NK-92 (cell line): Measurements from ENCODE around the gene SLC17A9.

Experiments
- DNase-seq: peaks from one replicate; lab custom pipeline; 2025; ENCODE audit not compliant: unreplicated experiment; lab: John Stamatoyannopoulos, UW

The SLC17A9 gene, protein sequence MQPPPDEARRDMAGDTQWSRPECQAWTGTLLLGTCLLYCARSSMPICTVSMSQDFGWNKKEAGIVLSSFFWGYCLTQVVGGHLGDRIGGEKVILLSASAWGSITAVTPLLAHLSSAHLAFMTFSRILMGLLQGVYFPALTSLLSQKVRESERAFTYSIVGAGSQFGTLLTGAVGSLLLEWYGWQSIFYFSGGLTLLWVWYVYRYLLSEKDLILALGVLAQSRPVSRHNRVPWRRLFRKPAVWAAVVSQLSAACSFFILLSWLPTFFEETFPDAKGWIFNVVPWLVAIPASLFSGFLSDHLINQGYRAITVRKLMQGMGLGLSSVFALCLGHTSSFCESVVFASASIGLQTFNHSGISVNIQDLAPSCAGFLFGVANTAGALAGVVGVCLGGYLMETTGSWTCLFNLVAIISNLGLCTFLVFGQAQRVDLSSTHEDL

DNA sequence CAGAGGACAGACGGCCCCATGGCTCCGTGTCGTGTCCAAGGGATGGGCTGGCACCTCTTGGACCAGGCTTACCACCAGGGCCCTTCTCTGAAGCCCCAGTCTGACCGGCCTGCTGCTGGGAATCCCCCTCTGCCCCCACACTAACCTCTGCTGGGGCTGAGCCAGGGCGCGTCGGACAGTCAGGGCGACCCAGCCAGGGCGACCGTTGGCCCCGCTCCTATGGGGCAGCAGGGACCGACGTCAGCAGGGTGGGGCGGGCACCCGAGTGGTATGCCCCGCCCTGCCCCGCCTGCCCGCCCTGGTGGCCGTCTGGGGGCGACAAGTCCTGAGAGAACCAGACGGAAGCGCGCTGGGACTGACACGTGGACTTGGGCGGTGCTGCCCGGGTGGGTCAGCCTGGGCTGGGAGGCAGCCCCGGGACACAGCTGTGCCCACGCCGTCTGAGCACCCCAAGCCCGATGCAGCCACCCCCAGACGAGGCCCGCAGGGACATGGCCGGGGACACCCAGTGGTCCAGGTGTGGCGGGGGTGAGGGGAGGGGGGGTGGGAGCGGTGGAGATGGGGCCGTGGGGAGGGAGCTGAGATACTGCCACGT lies at the start of gene SLC17A9:
Gene SLC17A9 (plus strand): TSS at position 337 of the 595 bp plus-strand sequence. CDS start 122 bp downstream, at position 459.
- DNase-seq, result no peak

DNA sequence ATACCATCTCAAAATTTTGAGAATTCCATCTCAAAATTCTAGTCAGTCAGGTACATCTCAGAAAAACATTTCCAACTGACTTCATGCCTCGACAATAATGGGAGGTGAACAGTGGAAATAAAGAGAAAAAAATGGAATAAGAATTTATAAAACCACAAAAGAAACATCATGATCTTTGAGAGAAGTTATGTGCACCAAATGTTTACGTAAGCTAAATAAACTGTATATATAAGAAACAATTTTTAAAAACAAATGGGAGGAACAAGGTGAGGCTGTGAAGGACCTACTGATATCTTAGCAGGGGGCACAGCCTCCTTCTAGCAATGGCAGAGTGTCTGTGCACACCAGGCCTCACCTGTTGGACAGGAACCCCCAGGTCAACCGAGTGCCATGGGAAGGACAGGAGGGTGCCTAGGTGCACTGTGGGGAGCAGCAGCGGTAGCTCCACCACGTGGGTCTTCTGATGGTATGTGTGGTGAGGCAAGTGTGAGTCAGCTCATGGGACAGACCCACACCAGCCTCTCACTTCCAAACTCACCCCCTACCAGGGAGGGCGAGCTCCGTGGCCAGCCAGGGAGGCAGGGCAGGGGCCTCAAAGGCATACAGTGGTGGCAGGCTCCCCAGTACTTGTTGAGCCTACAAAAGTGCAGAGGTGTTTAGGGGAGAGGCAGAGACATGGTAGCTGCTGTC lies 49.4 kb upstream of the SLC17A9 start:
- no peak for DNase-seq

DNA sequence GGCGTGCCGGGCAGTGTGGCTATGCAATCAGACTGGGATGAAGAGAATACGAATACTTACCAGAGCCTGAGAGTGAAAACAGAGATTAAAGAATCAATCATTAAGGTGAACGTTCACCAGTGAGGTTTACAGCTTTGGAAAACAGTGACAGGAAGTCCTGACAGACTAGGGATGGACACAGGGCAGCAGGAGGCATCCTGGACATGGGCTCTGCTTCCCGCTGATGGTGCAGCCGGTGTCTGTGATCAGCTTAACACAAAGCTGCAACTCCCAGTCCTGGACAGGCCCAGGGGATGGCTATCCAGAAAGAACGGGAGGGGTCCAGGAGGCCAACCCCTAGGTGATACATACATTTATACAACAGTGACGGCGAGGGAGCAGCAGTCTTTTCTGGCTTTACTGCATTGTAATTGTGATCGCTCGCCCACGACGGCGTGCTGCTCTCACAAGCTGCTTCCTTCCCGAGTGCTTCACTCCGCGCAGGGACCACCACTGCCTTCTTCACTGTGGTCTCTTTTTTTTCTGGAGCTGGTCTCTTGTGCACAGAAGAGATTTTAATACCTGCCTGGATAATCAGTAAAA lies 46.9 kb upstream of the SLC17A9 start:
- no peak for DNase-seq

DNA sequence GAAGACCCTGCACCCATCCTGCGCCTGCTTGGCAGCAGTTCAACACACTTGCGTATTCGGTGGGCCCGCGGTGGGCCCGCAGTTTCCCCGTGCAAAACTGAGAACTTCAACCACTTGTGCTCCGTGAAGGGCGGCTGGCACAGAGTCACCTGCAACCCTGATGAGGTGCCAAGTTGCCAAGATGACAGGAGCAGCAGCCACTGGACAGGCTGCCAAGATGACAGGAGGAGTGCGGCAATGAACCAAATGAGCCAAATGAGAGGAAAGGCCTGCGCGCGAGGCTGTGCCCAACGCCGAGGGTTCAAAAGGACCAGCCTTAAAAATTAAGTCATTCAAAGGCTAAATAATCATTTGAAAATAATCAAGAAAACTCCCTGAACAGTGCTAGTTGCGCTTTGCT lies 46.3 kb upstream of the SLC17A9 start:
- DNase-seq, result no peak

DNA sequence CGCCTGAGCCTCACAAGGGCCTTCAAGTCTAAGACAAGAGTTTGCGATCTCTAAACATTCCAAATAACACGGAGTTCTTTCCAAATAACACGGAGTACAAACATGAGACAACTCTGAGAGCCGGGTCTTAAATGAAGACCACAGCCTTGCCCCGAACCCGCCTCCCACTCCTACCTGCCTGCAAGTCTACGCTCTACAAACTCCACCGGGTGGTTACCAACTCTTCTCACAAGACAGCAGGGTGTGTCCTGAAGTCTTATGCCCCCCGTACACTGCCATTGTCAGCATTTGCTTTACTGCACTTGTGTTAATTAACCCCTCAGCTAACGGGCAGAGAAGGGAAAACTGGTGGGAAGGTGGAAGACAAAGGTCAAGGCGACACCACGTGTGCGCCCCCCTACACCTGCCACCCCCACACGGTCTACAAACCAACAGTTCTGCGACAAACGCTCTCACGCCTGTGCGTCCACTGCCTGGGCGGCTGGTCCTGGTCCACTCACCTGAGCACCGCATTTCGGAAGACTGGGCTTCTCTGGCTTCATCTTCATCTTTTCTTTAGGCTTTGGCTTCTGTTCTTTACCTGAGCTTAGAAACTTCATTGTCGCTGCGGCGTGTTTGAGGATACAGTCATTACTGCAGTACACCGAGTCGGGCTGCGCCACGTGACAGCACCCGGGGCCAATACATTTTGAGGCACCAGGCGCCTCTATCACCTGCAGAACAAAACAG lies 45.7 kb upstream of the SLC17A9 start:
- DNase-seq, result no peak

DNA sequence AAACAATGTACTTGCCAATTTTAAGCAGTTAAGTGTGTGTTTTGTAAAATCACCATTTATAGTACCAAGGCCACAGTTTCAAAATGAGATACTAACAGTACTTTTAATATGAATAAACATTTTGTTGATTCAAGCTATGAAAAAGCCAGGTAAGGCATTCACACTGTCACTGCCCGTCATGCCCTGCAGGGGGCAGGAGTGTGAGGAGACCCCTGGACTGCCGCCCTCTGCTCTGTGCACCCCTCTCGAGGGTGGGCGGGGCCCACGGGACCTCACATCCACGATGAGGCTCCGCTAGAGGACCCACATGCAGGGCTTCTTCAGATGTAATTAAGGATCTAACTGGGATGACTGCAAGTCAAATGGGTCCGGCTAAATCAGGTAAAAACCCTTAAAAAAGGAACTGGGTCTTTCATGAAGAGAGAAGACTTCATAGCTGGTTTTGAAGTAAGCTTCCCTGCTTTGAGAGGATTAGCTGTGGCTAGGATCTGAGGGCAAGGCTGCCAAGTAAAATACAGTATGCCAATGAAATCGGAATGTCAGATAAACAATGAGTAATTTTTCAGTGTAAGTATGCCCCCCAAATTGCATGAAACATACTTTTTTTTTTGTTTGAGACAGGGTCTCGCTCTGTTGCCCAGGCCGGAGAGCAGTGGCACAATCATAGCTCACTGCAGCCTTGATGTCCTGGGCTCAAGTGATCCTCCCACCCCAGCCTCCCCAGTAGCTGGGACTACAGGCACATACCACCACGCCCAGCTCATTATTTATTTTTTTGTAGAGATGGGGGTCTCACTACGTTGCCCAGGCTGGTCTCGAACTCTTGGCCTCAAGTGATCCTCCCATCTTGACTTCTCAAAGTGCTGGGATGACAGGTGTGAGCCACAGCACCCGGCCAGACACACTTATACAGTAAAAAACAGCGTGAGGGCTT lies 44.9 kb upstream of the SLC17A9 start:
- no peak for DNase-seq

GRCh38 chr20:62908971-62909791 lies 43.3 kb upstream of the SLC17A9 start:
- DNase-seq, result no peak

- DNase-seq, result no peak
These were observed 42.2 kb upstream of the SLC17A9 start for GRCh38 chr20:62910217-62910766.

- DNase-seq, result no peak
These were observed 41.6 kb upstream of the SLC17A9 start for GRCh38 chr20:62910777-62911497.

- no peak for DNase-seq
These were observed 40.7 kb upstream of the SLC17A9 start for GRCh38 chr20:62911701-62912280.

- DNase-seq, result no peak
These were observed 39.4 kb upstream of the SLC17A9 start for GRCh38 chr20:62913043-62913630.

- DNase-seq, result no peak
These were observed 38.1 kb upstream of the SLC17A9 start for GRCh38 chr20:62914436-62914835.

- no peak for DNase-seq
These were observed 37.5 kb upstream of the SLC17A9 start for GRCh38 chr20:62914970-62915457.

- no peak for DNase-seq
These were observed 35.6 kb upstream of the SLC17A9 start for GRCh38 chr20:62916703-62917476.

DNA sequence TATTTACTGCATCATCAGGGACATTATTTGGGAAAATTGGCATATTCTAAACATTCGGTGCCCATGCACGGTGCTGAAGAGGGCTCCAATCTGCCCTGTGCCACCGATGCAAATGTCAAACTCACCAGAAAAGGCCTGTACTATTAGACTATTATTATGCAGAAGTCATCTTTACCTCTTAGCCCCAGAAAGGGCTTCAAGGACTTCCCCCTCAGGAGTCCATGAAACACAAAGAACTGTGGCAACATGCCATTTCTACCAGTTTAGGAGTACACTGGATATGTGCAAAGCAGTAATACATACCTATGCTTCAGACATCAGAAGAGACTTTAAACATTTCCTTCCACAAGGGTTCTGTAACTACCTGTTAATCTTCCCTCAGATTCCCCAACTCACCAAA lies 34.8 kb upstream of the SLC17A9 start:
- DNase-seq, result no peak

DNA sequence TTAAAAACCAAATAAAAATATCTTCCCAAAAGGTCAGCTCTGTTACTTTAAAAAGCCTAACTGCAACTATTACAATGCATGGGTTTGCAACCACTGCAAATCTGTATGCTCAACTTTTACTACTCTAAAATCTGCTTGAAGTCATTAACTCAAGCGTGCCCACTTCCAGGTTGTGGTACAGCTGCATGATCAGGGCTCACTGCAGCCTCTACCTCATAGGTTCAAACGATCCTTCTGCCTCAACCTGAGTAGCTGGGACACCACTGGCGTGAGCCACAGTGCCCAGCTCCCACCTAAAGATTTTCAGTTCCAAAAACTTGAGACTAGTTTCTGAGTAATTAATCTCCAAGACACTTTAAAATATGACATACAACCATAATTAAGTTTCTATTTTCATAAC lies 34.4 kb upstream of the SLC17A9 start:
- DNase-seq, result no peak
